Panc1 (cell line): ENCODE data around the gene TBC1D32. TPM values are rescaled to one million over a fixed set of nuclear protein-coding genes. Genes with fewer than 3 reads are reported as not detected.

Experiments
- ATAC-seq: fragments of 200-7000 bp; cut with Tn5 transposase; 2 replicates; pipeline ENCODE4 v1.9.1; 2020; ENCODE audit warnings: mild to moderate bottlenecking, moderate library complexity
- BruUV-seq: library from RNA; stranded (reverse); fragments of 400-500 nt; replicated peaks from 2 replicates; lab custom pipeline; 2021; lab: Mats Ljungman, UMichigan
- CTCF ChIA-PET: fragments of 300-600 bp; sonication (Branson Sonifier 250); formaldehyde crosslinking; loops from one replicate; lab custom pipeline; 2022; ENCODE audit warnings: antibody characterized with exemption; lab: Charles Lee
- POLR2A ChIA-PET: fragments of 300-600 bp; sonication (Branson Sonifier 250); formaldehyde crosslinking; loops from one replicate; lab custom pipeline; 2022; ENCODE audit warnings: antibody characterized with exemption; lab: Charles Lee
- DNase-seq: peaks from one replicate; pipeline ENCODE4 v3.0.0-alpha.2; 2010; ENCODE audit warnings: low read depth, low spot score
- H3K27ac ChIP-seq: 2 replicates; pipeline ENCODE4 v1.5.1; 2011; ENCODE audit warnings: mild to moderate bottlenecking, low read length, inconsistent platforms
- H3K27me3 ChIP-seq: fragments of 200-500 bp; sonication (Bioruptor generic); 2 replicates; pipeline ENCODE4 v1.6.0; 2014; ENCODE audit warnings: low read length, inconsistent platforms; ENCODE audit not compliant: control insufficient read depth, insufficient read depth
- H3K36me3 ChIP-seq: fragments of 200-500 bp; sonication (Bioruptor generic); 2 replicates; pipeline ENCODE4 v1.5.1; 2014; ENCODE audit warnings: inconsistent platforms, mild to moderate bottlenecking, low read length, moderate library complexity; ENCODE audit not compliant: control insufficient read depth, insufficient read depth
- H3K4me1 ChIP-seq: 2 replicates; pipeline ENCODE4 v1.5.1; 2011; ENCODE audit warnings: inconsistent platforms, mild to moderate bottlenecking, low read length, moderate library complexity; ENCODE audit not compliant: control insufficient read depth, insufficient read depth
- H3K4me3 ChIP-seq, 2 experiments: 2 replicates each; pipeline ENCODE4 v1.5.1; 2011 to 2012; ENCODE audit warnings: low read depth in 2 of 2, low read length in 2 of 2, mild to moderate bottlenecking in 2 of 2, inconsistent platforms in 1 of 2, moderate library complexity in 1 of 2
- H3K9me3 ChIP-seq: fragments of 200-500 bp; sonication (Bioruptor generic); 2 replicates; pipeline ENCODE4 v1.5.1; 2014; ENCODE audit warnings: low read depth, mild to moderate bottlenecking, inconsistent platforms, low read length, moderate library complexity; ENCODE audit not compliant: control insufficient read depth, insufficient read depth
- POLR2AphosphoS5 ChIP-seq: IDR thresholded peaks from 2 replicates; pipeline ENCODE4 v1.6.1; 2012; ENCODE audit warnings: mild to moderate bottlenecking, low read depth, low read length, moderate library complexity
- REST ChIP-seq, 2 experiments: IDR thresholded peaks; 2 replicates each; pipeline ENCODE4 v1.6.1; 2011 to 2012; ENCODE audit warnings: low read depth in 2 of 2, control low read depth in 1 of 2, low read length in 1 of 2, mild to moderate bottlenecking in 1 of 2, moderate library complexity in 1 of 2; ENCODE audit not compliant: insufficient read depth in 1 of 2
- SIN3A ChIP-seq: IDR thresholded peaks from 2 replicates; pipeline ENCODE4 v1.6.1; 2012; ENCODE audit warnings: low read depth, mild to moderate bottlenecking, low read length, moderate library complexity, borderline replicate concordance; ENCODE audit not compliant: insufficient read depth
- TCF7L2 ChIP-seq: IDR thresholded peaks from 2 replicates; pipeline ENCODE4 v1.6.1; 2011; ENCODE audit warnings: mild to moderate bottlenecking, low read depth, low read length, inconsistent platforms
- in situ Hi-C: cut with HindIII; loops from 2 replicates; pipeline ENCODE4 v1.10.0; 2016; ENCODE audit warnings: low sequenced_read_pairs, low pct_unique_long_range_greater_than_20kb
- intact Hi-C: fragments of 100-400 bp; cut with micrococcal nuclease; formaldehyde crosslinking; loops from one replicate; pipeline ENCODE4 v1.10.0; 2022; ENCODE audit not compliant: unreplicated experiment
- total RNA-seq: library from RNA; stranded (reverse); gene quantifications from one replicate; pipeline ENCODE4 v1.2.1, GENCODE V29; 2021; ENCODE audit not compliant: unreplicated experiment
- TF ChIP-seq, protein P1 (sequence below): fragments of 450-650 bp; IDR thresholded peaks from 2 replicates; pipeline ENCODE4 v1.5.1; 2017; ENCODE audit warnings: mild to moderate bottlenecking

TBC1D32 gene
- total RNA-seq, 1 experiment from 2014 or later, result 15.8 TPM

DNA sequence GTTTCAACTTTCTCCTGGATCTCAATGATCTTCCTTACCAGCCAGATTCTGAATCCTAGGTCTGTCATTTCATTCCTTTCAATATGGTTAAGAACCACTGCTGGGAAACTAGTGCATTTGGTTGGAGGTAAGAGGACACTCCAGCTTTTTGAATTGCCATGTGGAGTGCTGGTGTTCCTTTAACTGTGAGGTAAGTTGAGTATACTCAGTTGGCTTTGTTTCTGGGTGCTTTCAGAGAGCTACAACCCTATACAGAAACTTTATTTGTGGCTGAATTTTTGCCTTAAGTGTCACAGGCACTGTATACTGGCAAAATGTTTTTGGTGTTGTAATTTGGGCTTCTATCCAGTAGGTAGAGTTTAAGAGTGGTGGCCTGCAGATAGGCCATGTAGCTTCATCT lies 175.8 kb downstream of the TBC1D32 start:
- Histone ChIP-seq H3K4me3 (no peak overlapping the region), H3K27ac (no peak overlapping the region), H3K9me3 (no peaks in the 10 kb centered on the region), H3K27me3 (no peaks in the 10 kb centered on the region), H3K4me1 (no peaks in the 10 kb centered on the region), H3K36me3 (no peaks in the 10 kb centered on the region)
- ATAC-seq, result no peak
- in situ Hi-C loops (no loop called here), intact Hi-C loops (no loop called here)
- ChIA-PET POLR2A (no interaction called here), CTCF (no interaction called here)
- no peak for DNase-seq
- TF ChIP-seq TCF7L2 (no peak), POLR2AphosphoS5 (no peak), SIN3A (no peak), REST (IDR thresholded peaks at IDR 0.05; ENCODE audit: insufficient read depth in 1 of 2, low read depth in 2 of 2, low read length in 1 of 2) (no peak)
- TF ChIP-seq, protein P1, sequence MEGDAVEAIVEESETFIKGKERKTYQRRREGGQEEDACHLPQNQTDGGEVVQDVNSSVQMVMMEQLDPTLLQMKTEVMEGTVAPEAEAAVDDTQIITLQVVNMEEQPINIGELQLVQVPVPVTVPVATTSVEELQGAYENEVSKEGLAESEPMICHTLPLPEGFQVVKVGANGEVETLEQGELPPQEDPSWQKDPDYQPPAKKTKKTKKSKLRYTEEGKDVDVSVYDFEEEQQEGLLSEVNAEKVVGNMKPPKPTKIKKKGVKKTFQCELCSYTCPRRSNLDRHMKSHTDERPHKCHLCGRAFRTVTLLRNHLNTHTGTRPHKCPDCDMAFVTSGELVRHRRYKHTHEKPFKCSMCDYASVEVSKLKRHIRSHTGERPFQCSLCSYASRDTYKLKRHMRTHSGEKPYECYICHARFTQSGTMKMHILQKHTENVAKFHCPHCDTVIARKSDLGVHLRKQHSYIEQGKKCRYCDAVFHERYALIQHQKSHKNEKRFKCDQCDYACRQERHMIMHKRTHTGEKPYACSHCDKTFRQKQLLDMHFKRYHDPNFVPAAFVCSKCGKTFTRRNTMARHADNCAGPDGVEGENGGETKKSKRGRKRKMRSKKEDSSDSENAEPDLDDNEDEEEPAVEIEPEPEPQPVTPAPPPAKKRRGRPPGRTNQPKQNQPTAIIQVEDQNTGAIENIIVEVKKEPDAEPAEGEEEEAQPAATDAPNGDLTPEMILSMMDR, result no peak
- no TSS peak for BruUV-seq

DNA sequence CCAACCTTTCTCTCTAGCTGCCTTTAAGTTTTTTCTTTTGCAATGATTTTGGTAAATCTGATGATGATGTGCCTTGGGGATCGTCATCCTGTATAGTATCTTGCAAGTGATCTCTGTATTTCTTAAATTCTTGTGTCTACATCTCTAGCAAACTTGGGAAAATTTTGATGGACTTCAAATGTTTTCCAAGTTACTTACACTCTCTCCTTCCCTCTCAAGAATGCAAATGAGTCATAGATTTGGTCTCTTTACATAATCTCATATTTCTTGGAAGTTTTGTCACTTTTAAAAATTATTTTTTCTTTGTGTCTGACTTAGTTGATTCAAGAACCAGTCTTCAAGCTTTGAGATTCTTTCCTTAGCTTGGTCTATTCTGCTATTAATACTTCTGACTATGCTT lies 176.4 kb downstream of the TBC1D32 start:
- Histone ChIP-seq H3K27me3 (no peaks in the 10 kb centered on the region), H3K36me3 (no peaks in the 10 kb centered on the region), H3K27ac (no peak overlapping the region), H3K4me1 (no peaks in the 10 kb centered on the region), H3K4me3 (no peak overlapping the region), H3K9me3 (no peaks in the 10 kb centered on the region)
- intact Hi-C loops (no loop called here), in situ Hi-C loops (no loop called here)
- no TSS peak for BruUV-seq
- ATAC-seq, result no peak
- CTCF ChIA-PET, result no interaction called here
- DNase-seq, result no peak
- TF ChIP-seq, protein P1, result no peak
- TF ChIP-seq SIN3A (no peak), REST (IDR thresholded peaks at IDR 0.05; ENCODE audit: insufficient read depth in 1 of 2, low read depth in 2 of 2, low read length in 1 of 2) (no peak), TCF7L2 (no peak), POLR2AphosphoS5 (no peak)
- POLR2A ChIA-PET, result no interaction called here
